PFSK-1 (cell line): ENCODE data around the gene UGCG.

Source experiments
- FOXP2 ChIP-seq: optimal IDR thresholded peaks from 2 replicates; pipeline ENCODE3; 2011; ENCODE audit warnings: borderline replicate concordance, control low read depth, inconsistent platforms; ENCODE audit not compliant: insufficient read depth; ENCODE audit errors: extremely low read length, extremely low read depth
- POLR2AphosphoS5 ChIP-seq: IDR thresholded peaks from 2 replicates; pipeline ENCODE4 v1.6.1; 2012; ENCODE audit warnings: low read depth, mild to moderate bottlenecking, control low read depth, low read length, moderate library complexity
- REST ChIP-seq, 2 experiments: IDR thresholded peaks; 2 replicates each; pipeline versions ENCODE4 v1.6.1 to v1.8.0; 2011 to 2012; ENCODE audit warnings: low read depth in 2 of 2, low read length in 2 of 2, control low read depth in 1 of 2, inconsistent platforms in 1 of 2, mild to moderate bottlenecking in 1 of 2, moderate library complexity in 1 of 2; ENCODE audit not compliant: insufficient read depth in 1 of 2
- SIN3A ChIP-seq: IDR thresholded peaks from 2 replicates; pipeline ENCODE4 v1.6.1; 2012; ENCODE audit warnings: mild to moderate bottlenecking, low read length, moderate library complexity, borderline replicate concordance; ENCODE audit not compliant: insufficient read depth
- TAF1 ChIP-seq: IDR thresholded peaks from 2 replicates; pipeline ENCODE4 v1.6.1; 2012; ENCODE audit warnings: low read length, control low read depth, borderline replicate concordance; ENCODE audit not compliant: insufficient read depth

Gene UGCG

GRCh38 chr9:111944241-111944866, 47.7 kb downstream of the UGCG start:
- TF ChIP-seq TAF1 (no peak), REST (IDR thresholded peaks at IDR 0.05; ENCODE audit: insufficient read depth in 1 of 2, low read depth in 2 of 2, low read length in 2 of 2) (no peak), POLR2AphosphoS5 (no peak), SIN3A (no peak), FOXP2 (no peak)

- TF ChIP-seq FOXP2, result no peak
- no peak for TF ChIP-seq SIN3A
- TF ChIP-seq TAF1, result no peak
- TF ChIP-seq POLR2AphosphoS5, result no peak
- no peak for TF ChIP-seq REST (IDR thresholded peaks at IDR 0.05; ENCODE audit: insufficient read depth in 1 of 2, low read depth in 2 of 2, low read length in 2 of 2)
These were observed 48.6 kb downstream of the UGCG start for GRCh38 chr9:111945216-111945615.

GRCh38 chr9:111948951-111949350, 52.3 kb downstream of the UGCG start:
- TF ChIP-seq SIN3A (no peak), FOXP2 (no peak), POLR2AphosphoS5 (no peak), REST (IDR thresholded peaks at IDR 0.05; ENCODE audit: insufficient read depth in 1 of 2, low read depth in 2 of 2, low read length in 2 of 2) (no peak), TAF1 (no peak)

- TF ChIP-seq FOXP2 (no peak), REST (IDR thresholded peaks at IDR 0.05; ENCODE audit: insufficient read depth in 1 of 2, low read depth in 2 of 2, low read length in 2 of 2) (no peak), SIN3A (no peak), POLR2AphosphoS5 (no peak), TAF1 (no peak)
These were observed 53.3 kb downstream of the UGCG start for GRCh38 chr9:111949919-111950318.
